T-helper 1 cell (primary cell): ENCODE data around the gene FGFR1OP2.
A peak's percentile ranks its signal among the peaks of the same experiment; 100 is the strongest.
"Not testable (repeated sequence)": the region's sequence is repeated elsewhere in the genome, so short reads cannot be mapped to it uniquely, and the experiment has no call there.

Experiments
- DNase-seq, 5 donors: peaks; one replicate each; pipeline ENCODE4 v3.0.0-alpha.2; 2012 to 2020

FGFR1OP2 gene

DNA sequence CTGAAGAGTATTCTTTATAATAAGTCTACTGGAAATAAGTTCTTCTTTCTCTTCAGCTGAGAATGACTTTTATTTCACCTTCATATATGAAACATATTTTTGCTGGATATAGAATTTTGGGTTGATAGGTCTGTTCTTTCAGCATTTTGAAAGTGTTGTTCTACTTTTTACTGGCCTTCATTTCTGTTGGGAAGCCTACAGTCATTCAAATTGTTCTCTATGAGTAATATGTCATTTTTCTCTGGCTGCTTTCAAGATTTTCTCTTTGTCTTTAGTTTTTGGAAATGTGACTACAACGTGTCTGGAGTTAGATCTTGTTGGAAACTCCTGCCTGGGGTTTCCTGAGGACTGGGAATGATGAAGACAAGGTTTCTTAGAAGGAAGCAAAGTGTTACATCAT, 10.0 kb downstream of the FGFR1OP2 start:
- DNase-seq, result no peak

DNA sequence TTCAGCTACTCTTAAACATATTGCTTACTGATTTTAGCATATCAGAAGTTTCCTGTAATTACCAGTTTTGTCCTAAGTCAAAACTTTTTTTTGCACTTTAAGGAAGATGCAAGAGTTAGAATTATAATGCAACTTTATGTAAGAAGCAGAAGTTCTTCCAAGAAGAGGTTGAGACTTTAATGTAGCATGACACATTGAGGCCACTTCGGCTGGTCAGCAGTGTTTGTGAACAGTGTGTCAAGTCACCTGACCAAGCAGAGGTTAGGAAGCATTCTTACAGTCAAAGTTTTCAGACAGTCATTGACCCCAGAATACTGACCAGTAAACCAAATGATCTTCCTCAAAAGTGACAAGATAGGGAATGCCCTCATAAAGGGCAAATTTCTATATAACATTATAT, 15.2 kb downstream of the FGFR1OP2 start:
- DNase-seq, result no peak

DNA sequence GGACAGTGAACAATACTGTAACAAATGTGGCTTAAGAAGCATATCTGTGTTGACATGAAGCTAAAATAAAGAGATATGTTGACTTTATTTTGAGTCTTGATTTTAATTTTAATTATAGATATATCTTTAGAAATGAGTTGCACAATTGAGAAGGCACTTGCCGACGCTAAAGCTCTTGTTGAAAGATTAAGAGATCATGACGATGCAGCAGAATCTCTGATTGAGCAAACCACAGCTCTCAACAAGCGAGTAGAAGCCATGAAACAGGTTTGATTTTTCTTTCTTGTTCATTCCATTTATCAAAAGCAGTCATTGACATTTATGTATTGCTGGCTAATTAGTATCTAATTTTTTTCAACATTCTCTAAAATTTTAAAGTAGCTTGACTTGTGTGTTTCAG, 15.8 kb downstream of the FGFR1OP2 start:
- DNase-seq, result no peak

DNA sequence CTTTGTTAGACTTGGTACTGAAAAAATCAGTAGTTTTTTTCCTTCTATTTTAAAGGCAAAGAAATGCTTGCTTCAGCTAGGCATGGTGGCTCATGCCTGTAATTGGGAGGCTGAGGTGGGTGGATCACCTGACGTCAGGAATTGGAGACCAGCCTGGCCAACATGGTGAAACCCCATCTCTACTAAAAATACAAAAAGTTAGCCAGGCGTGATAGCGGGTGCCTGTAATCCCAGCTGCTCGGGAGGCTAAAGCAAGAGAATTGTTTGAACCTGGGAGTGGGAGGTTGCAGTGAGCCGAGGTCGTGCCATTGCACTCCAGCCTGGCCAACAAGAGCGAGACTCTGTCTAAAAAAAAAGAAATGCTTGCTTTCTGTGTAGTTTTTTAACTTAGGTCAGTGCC, 23.1 kb downstream of the FGFR1OP2 start:
- DNase-seq, result not testable (repeated sequence)

DNA sequence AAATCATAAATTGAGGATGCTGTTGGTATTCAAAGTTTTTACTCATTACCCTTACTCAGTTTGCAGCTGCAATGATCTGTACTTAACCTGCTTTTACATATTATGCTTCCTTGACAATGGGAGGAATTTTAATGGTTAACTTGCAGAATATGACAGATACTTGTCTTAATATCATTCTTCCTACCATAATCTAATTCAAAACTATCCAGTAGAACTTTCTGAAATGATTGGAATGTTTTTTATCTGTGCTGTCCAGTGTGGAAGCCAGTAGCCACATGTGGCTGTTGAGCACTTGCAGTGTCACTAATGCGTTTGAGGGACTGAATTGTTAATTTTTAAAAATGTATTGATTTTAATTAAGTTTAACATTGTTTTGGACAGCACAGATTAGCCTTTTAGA, 23.5 kb downstream of the FGFR1OP2 start:
- DNase-seq, result no peak

DNA sequence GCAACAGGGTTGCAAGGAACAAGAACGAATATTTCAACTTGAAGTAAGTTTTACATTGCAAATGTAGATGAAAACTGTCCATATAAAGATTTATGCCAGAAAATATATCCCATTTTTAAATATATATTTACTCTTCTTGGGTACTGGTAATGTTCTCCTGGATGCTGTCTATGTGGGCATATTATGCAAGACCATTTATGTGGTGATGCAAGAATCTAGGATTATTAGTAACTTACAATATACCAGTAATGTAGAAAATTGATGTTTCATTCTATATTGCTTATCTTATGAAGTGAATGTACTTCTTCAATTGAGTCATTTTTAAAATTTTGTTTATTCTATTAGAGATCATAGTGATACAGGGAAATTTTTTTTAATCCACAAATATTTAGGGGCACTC, 25.1 kb downstream of the FGFR1OP2 start:
- no peak for DNase-seq

DNA sequence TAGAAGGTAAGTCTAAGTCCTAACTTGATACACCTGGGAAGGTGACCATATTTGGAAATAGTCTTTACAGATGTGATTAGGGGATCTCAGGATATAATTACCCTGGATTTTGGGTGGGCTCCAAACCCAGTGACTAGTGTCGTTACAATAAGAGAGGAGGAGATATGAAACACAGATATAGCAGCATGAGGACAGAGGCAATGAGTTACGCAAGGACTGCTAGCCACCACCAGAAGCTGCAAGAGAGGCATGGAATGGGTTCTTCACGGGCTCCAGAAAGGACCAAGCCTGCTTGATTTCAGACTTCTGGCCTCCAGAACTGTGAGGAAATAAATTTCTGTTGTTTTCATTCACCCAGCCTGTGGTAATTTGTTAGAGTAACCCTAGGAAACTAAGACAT, 28.6 kb downstream of the FGFR1OP2 start:
- no peak for DNase-seq

DNA sequence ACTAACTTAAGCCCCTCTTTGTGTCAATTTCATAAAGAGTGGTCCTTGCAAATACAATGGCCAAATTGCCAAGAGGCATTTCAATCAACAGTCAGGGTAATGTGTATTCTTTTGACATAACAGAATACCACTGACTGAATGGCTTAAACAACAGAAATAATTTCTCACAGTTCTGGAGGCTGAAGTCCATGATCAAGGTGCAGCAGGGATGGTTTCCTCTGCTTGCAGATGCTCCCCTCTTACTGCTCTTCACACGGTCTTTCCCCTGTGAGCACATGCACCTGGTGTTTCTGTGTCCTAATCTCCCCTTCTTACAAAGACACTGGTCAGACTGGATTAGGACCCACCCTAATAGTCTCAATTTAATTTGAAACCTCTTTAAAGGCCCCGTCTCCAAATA, 31.9 kb downstream of the FGFR1OP2 start:
- no peak for DNase-seq

DNA sequence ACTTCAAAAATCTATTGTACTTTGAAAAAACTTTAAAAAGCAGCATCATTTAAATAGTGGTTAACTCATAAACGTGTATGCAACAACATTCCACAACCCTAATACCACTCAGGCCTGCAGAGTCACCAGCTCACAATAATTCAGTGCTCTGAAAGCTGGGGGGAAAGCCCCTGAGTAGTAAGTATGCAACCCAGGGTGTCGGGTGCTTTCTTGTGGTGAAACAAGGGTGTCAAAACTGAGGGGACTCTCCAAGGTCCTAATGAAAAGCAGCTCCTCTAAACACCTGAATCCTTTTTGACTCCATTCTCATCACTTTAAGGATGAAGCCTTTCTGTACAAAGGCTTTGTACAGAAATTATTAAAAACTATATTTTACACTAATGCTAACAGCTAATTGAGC, 33.7 kb downstream of the FGFR1OP2 start:
- DNase-seq, result peak; percentile 32 to 55 (median 42)

DNA sequence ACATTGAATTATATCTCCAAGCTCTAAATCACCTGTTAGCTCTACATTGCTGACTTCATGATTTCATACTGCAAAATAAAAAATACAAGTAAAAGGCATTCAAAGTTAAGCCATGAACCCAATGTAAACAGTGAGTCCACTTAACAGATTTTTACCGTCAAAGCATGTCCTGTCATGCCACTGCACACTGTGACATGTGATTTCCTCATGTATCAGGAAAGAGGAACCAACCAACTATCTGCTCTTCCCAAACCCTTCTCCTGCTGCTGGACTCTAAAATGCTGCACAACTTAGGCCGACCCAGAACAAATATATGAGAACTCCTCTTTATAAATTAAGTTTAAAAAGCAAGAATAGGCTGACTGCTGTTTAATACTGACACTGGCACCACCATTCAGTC, 38.4 kb downstream of the FGFR1OP2 start:
- DNase-seq, result no peak

DNA sequence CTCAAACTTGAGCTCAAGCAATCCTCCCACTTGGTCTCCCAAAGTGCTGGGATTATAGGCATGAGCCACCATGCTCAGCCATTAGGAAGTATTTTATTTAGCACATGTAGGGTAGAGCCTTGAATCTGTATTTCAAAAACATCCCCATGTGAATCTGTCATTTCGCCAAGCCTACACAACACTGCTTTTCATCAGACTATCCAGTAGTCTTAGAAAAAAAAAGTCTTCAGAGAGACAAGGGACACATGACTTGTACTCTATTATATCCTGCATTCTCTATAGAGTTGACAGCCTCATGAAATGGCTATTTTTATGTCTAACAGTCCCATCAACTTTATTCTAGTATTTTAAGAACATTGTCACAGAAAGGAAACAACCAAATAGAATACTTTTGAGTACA, 40.5 kb downstream of the FGFR1OP2 start:
- DNase-seq, result no peak

DNA sequence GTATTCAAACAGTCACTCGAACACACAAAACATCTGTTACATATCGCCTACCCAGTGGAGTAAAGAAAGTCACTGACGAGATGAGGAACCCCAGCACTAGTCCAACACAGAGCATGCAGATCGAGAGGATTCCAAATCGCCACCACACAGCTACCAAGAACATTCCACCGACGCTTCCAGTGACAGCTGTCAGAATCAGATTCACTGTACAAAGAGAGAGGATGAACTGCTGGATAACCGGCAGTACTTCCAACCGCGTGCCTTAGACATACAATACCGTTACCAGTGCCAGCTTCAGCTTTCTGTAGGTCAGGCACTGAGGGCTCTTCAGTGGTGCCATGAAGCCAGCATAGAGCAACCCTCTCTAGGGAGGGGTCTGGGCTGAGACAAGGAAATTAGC, 41.5 kb downstream of the FGFR1OP2 start:
- no peak for DNase-seq

DNA sequence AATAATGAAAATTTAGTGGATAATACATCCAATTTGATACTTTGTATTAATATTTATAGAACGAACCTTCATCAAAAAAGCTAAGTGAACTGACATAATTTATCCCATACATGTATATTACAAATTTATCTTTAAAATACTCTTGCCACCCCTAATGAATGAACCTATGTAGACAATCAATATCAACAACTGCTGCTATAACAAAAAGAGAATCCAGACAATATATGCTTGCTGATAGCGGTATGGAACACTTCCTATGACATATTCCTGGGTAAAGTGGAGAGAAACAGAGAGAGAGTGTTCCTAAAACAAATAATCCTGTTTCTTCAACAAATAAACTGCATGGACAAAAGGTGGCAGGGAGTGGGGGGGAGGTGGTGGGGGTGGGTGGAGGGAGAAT, 44.6 kb downstream of the FGFR1OP2 start:
- DNase-seq, result no peak

DNA sequence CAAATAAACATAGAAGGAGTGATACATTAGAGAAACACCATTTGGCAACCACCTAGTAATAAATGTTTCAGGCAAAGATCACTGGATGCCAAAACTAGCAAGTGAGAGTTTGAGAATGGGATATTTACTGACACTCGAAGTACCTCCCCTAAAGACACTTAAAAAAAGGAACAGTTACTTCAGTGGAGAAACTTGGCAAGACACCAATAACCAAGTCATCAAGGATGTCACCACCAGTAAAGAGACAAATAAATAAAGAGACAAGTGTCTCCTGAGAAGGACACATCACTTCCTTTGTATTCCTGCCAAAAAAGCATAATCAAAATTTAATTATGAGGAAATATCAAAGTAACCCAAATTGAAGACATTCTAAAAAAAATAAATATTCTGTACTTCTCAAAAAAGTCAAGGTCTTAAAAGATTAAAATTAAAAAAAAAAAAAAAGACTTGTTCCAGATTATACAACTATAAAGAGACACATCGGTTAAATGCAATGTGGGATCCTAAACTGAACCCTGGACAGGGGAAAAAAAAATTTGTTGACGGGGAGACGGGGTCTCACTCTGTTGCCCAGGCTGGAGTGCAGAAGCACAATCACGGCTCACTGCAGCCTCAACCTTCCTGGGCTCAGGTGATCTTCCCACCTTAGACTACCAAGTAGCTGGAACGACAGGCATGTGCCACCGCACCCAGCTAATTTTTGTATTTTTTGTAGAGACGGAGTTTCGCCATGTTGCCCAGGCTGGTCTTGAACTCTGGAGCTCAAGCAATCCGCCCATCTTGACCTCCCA, 49.6 kb downstream of the FGFR1OP2 start:
- no peak for DNase-seq

DNA sequence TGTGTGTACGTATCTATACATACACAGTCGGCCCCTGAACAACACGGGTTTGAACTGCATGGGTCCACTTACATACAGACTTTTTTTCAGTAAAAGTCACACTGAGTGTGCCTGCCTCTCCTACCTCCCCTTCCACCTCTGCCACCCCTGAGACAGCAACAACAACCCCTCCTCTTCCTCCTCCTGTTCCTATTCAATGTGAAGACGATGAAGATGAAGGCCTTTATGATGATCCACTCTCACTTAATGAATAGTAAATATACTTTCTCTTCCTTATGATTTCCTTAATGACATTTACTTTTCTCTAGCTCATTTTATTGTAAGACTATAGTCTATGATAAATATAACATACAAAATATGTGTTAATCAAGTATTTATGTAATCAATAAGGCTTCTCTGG, 50.4 kb downstream of the FGFR1OP2 start:
- no peak for DNase-seq

DNA sequence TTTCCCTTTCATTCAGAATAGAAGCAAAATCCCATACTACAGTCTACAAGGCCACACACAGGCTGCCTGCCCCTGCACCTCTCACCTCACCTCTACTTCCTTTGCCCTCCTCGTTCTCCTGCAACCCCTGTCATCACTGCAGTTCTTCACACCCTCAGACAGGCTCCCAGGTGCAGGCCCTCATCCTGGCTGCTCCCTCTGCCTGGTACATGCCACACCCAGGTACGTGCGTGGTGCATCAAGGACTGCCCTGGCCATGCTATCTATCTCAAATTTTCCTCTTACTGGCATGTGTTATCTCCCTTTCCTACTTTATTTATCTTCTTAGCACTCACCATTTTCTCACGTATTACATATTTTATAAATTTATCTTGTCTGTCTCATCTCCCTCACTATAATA, 51.6 kb downstream of the FGFR1OP2 start:
- DNase-seq, result no peak

DNA sequence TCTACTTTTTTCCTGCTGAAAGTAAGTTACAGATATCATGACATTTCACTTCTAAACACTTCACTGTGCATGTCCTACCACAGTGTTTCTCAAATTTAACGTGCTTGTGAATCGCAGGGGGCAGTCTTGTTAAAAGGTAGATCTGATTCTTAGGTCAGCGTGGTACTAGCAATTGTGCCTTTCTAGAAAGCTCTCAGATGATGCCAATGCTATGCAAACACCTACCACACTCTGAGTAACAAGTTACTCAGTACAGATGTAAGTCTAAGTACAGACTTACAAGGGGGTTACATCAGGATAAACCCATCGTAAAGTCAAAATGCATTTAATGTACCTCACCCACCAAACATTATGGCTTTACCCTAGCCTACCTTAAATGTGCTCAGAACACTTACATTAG, 53.6 kb downstream of the FGFR1OP2 start:
- no peak for DNase-seq

DNA sequence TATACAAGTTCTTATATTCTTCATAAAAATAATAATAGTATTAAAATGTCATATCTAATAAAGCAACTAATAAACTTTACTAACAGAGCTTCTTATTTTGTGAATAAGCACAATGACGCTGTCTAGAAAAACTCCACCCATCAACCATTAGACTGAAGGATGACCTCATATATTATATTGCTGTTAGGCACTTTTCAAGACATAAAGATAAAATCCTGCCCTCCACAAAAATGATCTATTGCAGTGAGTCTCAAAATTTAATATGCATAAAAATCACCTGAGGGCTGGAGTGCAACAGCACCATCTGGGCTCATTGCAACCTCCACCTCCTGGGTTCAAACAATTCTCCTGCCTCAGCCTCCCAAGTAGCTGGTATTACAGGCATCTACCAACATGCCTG, 55.8 kb downstream of the FGFR1OP2 start:
- DNase-seq, result no peak

DNA sequence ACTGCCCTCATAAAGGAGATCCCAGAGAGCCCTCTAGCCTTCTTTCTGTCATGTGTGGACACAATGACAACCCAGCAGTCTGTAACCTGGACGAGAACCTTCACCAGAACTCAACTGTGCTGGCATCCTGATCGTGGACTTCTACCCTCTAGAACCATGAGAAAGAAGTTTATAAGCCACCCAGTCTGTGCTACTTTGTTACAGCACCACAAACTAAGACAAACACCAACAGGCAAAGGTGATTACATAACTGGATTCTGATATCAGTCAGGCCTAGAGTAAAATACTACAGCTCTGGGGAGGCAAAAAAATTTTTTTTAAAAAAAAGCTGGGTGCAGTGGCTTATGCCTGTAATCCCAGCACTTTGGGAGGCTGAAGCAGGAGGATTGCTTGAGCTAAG, 57.4 kb downstream of the FGFR1OP2 start:
- no peak for DNase-seq

DNA sequence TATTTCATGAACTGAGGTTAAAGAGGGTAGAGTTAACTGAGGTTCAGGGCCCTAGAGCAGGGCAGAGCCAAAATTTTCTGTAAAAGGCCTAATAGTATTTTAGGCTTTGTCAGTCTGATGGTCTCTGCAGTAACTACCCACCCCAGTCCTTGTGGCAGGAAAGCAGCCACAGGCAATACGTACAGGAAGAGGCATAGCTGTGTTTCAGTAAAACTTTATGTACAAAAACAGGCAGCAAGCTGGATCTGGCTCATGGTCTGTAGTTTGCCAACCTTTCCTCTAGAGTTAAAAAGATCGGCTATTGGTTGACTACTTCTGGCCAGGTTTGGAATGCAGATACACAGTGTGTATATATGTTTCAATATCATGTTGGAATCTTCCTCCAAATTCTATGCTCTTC, 58.7 kb downstream of the FGFR1OP2 start:
- DNase-seq, result no peak

DNA sequence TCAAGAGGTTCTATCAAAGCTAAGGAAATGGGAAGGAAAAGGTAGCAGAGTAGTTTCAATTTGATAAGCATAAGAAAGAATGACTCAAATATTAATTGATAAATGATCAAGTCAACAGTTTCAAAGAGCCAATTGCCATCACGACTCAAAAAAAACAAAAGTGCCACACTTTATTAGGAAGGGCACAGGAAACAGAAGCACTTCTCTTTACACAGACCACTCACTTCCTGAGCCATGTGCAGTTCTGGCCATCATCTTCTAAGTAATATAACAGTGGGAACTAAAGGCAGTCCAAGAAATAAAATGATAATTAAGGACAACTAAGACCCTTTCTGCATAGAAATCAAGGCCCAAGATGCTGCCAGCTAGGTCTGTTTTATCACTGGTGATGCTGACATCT, 62.7 kb downstream of the FGFR1OP2 start:
- DNase-seq, result no peak

DNA sequence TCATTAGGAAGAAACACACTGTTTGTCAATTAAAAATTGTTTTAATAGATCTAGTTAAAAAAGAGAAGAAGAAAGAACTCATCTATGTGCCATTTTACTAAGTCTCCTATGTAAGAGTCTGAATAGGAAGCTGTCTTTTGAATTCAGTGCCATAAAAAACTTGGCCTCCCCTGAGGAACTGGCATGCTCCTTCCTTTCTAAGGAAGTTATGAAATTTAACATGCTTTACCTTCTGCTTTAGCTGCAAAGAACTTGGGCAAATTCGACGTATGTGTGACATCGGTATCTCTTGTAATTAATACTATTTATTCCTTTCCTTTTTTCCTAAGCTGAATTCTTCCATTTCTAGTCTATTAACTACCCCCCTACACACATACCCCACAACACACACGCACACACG, 63.4 kb downstream of the FGFR1OP2 start:
- DNase-seq, result no peak

DNA sequence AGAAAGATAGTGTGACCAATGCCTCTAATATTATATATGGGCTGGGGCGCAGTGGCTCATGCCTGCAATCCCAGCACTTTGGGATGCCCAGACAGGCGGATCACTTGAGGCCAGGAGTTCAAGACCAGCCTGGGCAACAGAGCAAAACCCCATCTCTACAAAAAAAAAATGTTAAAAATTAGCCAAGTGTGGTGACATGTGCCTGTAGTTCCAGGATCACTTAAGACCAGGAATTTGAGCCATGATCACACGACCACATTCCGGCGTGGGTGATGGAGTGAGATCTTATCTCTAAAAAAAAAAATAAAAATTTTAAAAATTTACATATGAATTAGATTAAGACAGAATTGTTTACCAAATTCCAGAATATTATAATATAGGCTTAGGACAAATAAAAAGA, 63.9 kb downstream of the FGFR1OP2 start:
- no peak for DNase-seq

DNA sequence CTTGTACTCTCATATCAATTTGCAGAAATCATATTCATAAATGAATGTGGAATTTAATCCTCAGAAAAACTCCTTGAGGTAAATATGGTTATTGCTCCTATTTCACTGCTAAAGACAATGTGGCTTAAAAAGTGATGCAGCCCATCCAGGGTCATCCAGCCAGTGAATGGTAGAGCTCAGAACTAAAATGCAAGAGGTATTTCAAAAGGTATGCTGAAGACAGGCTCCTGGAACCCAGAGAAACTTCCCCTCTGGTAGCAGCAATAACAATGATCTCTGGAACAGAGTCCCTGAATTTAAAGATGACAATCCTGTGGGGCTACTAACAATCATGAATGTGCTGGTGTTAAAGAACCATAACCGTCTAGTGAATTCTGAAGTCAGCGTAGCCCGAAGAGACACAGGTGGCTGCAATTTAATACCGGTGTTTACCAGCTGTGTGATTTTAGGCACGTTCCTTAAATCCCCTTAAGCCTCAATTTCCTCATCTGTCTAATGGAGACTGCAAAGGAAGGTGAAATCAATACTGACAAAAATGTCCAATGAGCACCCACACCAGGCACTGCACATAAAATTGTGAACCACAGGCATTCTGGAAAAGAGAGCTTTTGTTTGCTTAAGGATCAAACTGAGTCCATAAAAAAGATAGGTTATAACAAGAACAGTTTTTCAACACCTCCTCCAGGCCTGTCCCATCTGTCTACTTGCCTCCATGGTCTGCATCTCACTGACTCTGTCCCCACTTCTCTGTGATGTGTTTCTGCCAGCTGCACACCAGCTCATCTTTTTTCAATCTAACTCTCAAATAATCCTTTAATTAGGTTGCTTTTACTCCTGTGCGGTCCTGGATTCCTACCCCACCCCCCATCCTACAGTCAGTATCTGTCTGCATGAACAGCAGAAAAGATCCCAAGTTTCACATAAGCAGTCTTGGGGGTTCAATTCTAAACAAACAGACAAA, 65.4 kb downstream of the FGFR1OP2 start:
- DNase-seq, result no peak
